Measurements from ENCODE around the gene TPK1.

Gene TPK1

GRCh38 chr7:144777005-144777839, 58.6 kb downstream of the TPK1 start:
- 76% methylated on average over 3 of the region's 3 CpGs for WGBS
- Histone ChIP-seq H3K79me1 (replicated peaks; ENCODE audit: low read length, poor library complexity, severe bottlenecking) (no peaks in the 10 kb centered on the region), H2BK120ac (ENCODE audit: low read depth, low read length) (no peak overlapping the region), H3K4me3 (ENCODE audit: insufficient read depth in 1 of 2, low read depth in 1 of 2, low read length in 2 of 2) (no peak overlapping the region), H3K4ac (ENCODE audit: low read depth in 1 of 2, low read length in 2 of 2) (no peak overlapping the region), H2AK5ac (ENCODE audit: low read length, severe bottlenecking) (no peak overlapping the region), H4K91ac (ENCODE audit: low read length) (no peak overlapping the region), H3K4me1 (ENCODE audit: control insufficient read depth, insufficient read depth, low read depth, low read length) (no peaks in the 10 kb centered on the region), H2BK15ac (ENCODE audit: low read depth, poor library complexity, severe bottlenecking) (no peak overlapping the region), H3K18ac (ENCODE audit: low read depth in 1 of 2, low read length in 2 of 2) (no peak overlapping the region), H3K23ac (ENCODE audit: low read length in 2 of 2) (no peak overlapping the region), H4K8ac (ENCODE audit: low read length) (no peak overlapping the region), H3K27ac (ENCODE audit: low read length, poor library complexity, severe bottlenecking) (no peak overlapping the region), H3K36me3 (ENCODE audit: control insufficient read depth in 1 of 2, insufficient read depth in 2 of 2, low read depth in 1 of 2, low read length in 2 of 2) (no peaks in the 10 kb centered on the region), H3K14ac (ENCODE audit: low read length in 2 of 2) (no peak overlapping the region), H3K4me2 (ENCODE audit: low read length, poor library complexity, severe bottlenecking) (no peak overlapping the region), H2AFZ (ENCODE audit: low read depth, low read length) (no peak overlapping the region), H3K9me3 (ENCODE audit: control insufficient read depth, low read length) (no peaks in the 10 kb centered on the region), H3K27me3 (ENCODE audit: control insufficient read depth in 1 of 2, insufficient read depth in 1 of 2, low read length in 2 of 2) (no peaks in the 10 kb centered on the region), H3K9ac (ENCODE audit: low read length) (no peak overlapping the region), H2BK5ac (ENCODE audit: low read depth, low read length, poor library complexity, severe bottlenecking) (no peak overlapping the region), H2BK12ac (ENCODE audit: low read length in 2 of 2) (no peak overlapping the region)
- DNase-seq, result no peak

- no peak overlapping the region for H3K18ac ChIP-seq (ENCODE audit: low read depth in 1 of 2, low read length in 2 of 2)
- H3K79me1 ChIP-seq (replicated peaks; ENCODE audit: low read length, poor library complexity, severe bottlenecking), result no peaks in the 10 kb centered on the region
- H3K9me3 ChIP-seq (ENCODE audit: control insufficient read depth, low read length), result no peaks in the 10 kb centered on the region
- H3K4ac ChIP-seq (ENCODE audit: low read depth in 1 of 2, low read length in 2 of 2), result no peak overlapping the region
- no peak overlapping the region for H3K14ac ChIP-seq (ENCODE audit: low read length in 2 of 2)
- no peak overlapping the region for H3K27ac ChIP-seq (ENCODE audit: low read length, poor library complexity, severe bottlenecking)
- no peak overlapping the region for H2BK12ac ChIP-seq (ENCODE audit: low read length in 2 of 2)
- no peak overlapping the region for H4K8ac ChIP-seq (ENCODE audit: low read length)
- no peaks in the 10 kb centered on the region for H3K36me3 ChIP-seq (ENCODE audit: control insufficient read depth in 1 of 2, insufficient read depth in 2 of 2, low read depth in 1 of 2, low read length in 2 of 2)
- no peak overlapping the region for H2BK5ac ChIP-seq (ENCODE audit: low read depth, low read length, poor library complexity, severe bottlenecking)
- H2AK5ac ChIP-seq (ENCODE audit: low read length, severe bottlenecking), result no peak overlapping the region
- no peak overlapping the region for H2BK15ac ChIP-seq (ENCODE audit: low read depth, poor library complexity, severe bottlenecking)
- no peak overlapping the region for H2AFZ ChIP-seq (ENCODE audit: low read depth, low read length)
- no peaks in the 10 kb centered on the region for H3K27me3 ChIP-seq (ENCODE audit: control insufficient read depth in 1 of 2, insufficient read depth in 1 of 2, low read length in 2 of 2)
- H2BK120ac ChIP-seq (ENCODE audit: low read depth, low read length), result no peak overlapping the region
- H3K4me1 ChIP-seq (ENCODE audit: control insufficient read depth, insufficient read depth, low read depth, low read length), result no peaks in the 10 kb centered on the region
- H3K4me2 ChIP-seq (ENCODE audit: low read length, poor library complexity, severe bottlenecking), result no peak overlapping the region
- no peak overlapping the region for H4K91ac ChIP-seq (ENCODE audit: low read length)
- 92% methylated on average over 4 of the region's 4 CpGs for WGBS
- DNase-seq, result no peak
- H3K4me3 ChIP-seq (ENCODE audit: insufficient read depth in 1 of 2, low read depth in 1 of 2, low read length in 2 of 2), result no peak overlapping the region
- no peak overlapping the region for H3K23ac ChIP-seq (ENCODE audit: low read length in 2 of 2)
- peak overlapping the region; percentile 15 for H3K9ac ChIP-seq (ENCODE audit: low read length)
These were observed 59.4 kb downstream of the TPK1 start for GRCh38 chr7:144776447-144776846.

GRCh38 chr7:144775749-144776148, 60.1 kb downstream of the TPK1 start:
- Histone ChIP-seq H3K4ac (ENCODE audit: low read depth in 1 of 2, low read length in 2 of 2) (no peak overlapping the region), H3K4me1 (ENCODE audit: control insufficient read depth, insufficient read depth, low read depth, low read length) (no peaks in the 10 kb centered on the region), H2BK12ac (ENCODE audit: low read length in 2 of 2) (no peak overlapping the region), H3K4me2 (ENCODE audit: low read length, poor library complexity, severe bottlenecking) (no peak overlapping the region), H2BK120ac (ENCODE audit: low read depth, low read length) (no peak overlapping the region), H3K79me1 (replicated peaks; ENCODE audit: low read length, poor library complexity, severe bottlenecking) (no peaks in the 10 kb centered on the region), H2BK5ac (ENCODE audit: low read depth, low read length, poor library complexity, severe bottlenecking) (no peak overlapping the region), H3K14ac (ENCODE audit: low read length in 2 of 2) (no peak overlapping the region), H3K4me3 (ENCODE audit: insufficient read depth in 1 of 2, low read depth in 1 of 2, low read length in 2 of 2) (no peak overlapping the region), H3K36me3 (ENCODE audit: control insufficient read depth in 1 of 2, insufficient read depth in 2 of 2, low read depth in 1 of 2, low read length in 2 of 2) (no peaks in the 10 kb centered on the region), H4K8ac (ENCODE audit: low read length) (no peak overlapping the region), H2AFZ (ENCODE audit: low read depth, low read length) (no peak overlapping the region), H3K23ac (ENCODE audit: low read length in 2 of 2) (no peak overlapping the region), H4K91ac (ENCODE audit: low read length) (no peak overlapping the region), H3K18ac (ENCODE audit: low read depth in 1 of 2, low read length in 2 of 2) (no peak overlapping the region), H2AK5ac (ENCODE audit: low read length, severe bottlenecking) (no peak overlapping the region), H3K9ac (ENCODE audit: low read length) (peak overlapping the region; percentile 15), H3K27me3 (ENCODE audit: control insufficient read depth in 1 of 2, insufficient read depth in 1 of 2, low read length in 2 of 2) (no peaks in the 10 kb centered on the region), H3K9me3 (ENCODE audit: control insufficient read depth, low read length) (no peaks in the 10 kb centered on the region), H3K27ac (ENCODE audit: low read length, poor library complexity, severe bottlenecking) (no peak overlapping the region), H2BK15ac (ENCODE audit: low read depth, poor library complexity, severe bottlenecking) (no peak overlapping the region)
- no peak for DNase-seq
- WGBS, result 77% methylated on average over 2 of the region's 2 CpGs

- no peak overlapping the region for H4K8ac ChIP-seq (ENCODE audit: low read length)
- no peak overlapping the region for H4K91ac ChIP-seq (ENCODE audit: low read length)
These were observed 63.9 kb downstream of the TPK1 start for GRCh38 chr7:144771927-144772326.

More at GRCh38 chr7:144771927-144772326, 63.9 kb downstream of the TPK1 start:
- no peak overlapping the region for H3K4me3 ChIP-seq (ENCODE audit: insufficient read depth in 1 of 2, low read depth in 1 of 2, low read length in 2 of 2)
- H3K4ac ChIP-seq (ENCODE audit: low read depth in 1 of 2, low read length in 2 of 2), result no peak overlapping the region
- H2AK5ac ChIP-seq (ENCODE audit: low read length, severe bottlenecking), result no peak overlapping the region
- no peak overlapping the region for H3K18ac ChIP-seq (ENCODE audit: low read depth in 1 of 2, low read length in 2 of 2)
- no peaks in the 10 kb centered on the region for H3K9me3 ChIP-seq (ENCODE audit: control insufficient read depth, low read length)
- no peak overlapping the region for H2AFZ ChIP-seq (ENCODE audit: low read depth, low read length)
- H3K36me3 ChIP-seq (ENCODE audit: control insufficient read depth in 1 of 2, insufficient read depth in 2 of 2, low read depth in 1 of 2, low read length in 2 of 2), result no peaks in the 10 kb centered on the region
- H3K27ac ChIP-seq (ENCODE audit: low read length, poor library complexity, severe bottlenecking), result no peak overlapping the region
- H3K9ac ChIP-seq (ENCODE audit: low read length), result no peak overlapping the region
- no peaks in the 10 kb centered on the region for H3K4me1 ChIP-seq (ENCODE audit: control insufficient read depth, insufficient read depth, low read depth, low read length)
- H2BK5ac ChIP-seq (ENCODE audit: low read depth, low read length, poor library complexity, severe bottlenecking), result no peak overlapping the region
- no peak overlapping the region for H2BK15ac ChIP-seq (ENCODE audit: low read depth, poor library complexity, severe bottlenecking)
- H2BK120ac ChIP-seq (ENCODE audit: low read depth, low read length), result no peak overlapping the region
- no peak overlapping the region for H3K23ac ChIP-seq (ENCODE audit: low read length in 2 of 2)
- DNase-seq, result no peak
- no peak overlapping the region for H3K14ac ChIP-seq (ENCODE audit: low read length in 2 of 2)
- no peaks in the 10 kb centered on the region for H3K79me1 ChIP-seq (replicated peaks; ENCODE audit: low read length, poor library complexity, severe bottlenecking)
- H3K4me2 ChIP-seq (ENCODE audit: low read length, poor library complexity, severe bottlenecking), result no peak overlapping the region
- no peak overlapping the region for H2BK12ac ChIP-seq (ENCODE audit: low read length in 2 of 2)
- H3K27me3 ChIP-seq (ENCODE audit: control insufficient read depth in 1 of 2, insufficient read depth in 1 of 2, low read length in 2 of 2), result no peaks in the 10 kb centered on the region
- 100% methylated on average over 1 of the region's 2 CpGs for WGBS

Data from mesenchymal stem cell (in vitro differentiated cells and primary cell).